Prostate gland (tissue), 2 donors: ENCODE data around the gene COX14. TPM values are rescaled to one million over a fixed set of nuclear protein-coding genes. Genes with fewer than 3 reads are reported as not detected.

Source experiments
- DNase-seq: peaks from one replicate; pipeline ENCODE4 v3.0.0-alpha.2; 2019; ENCODE audit warnings: low spot score
- H3K27ac ChIP-seq, 2 donors: fragments of 200-600 bp; sonication (generic); 2 replicates each; pipeline ENCODE4 v1.5.1; 2017 to 2019
- H3K27me3 ChIP-seq: fragments of 200-600 bp; sonication (generic); replicated peaks from 2 replicates; pipeline ENCODE4 v1.5.1; 2019; ENCODE audit not compliant: insufficient read depth
- H3K36me3 ChIP-seq, 2 donors: fragments of 200-600 bp; sonication (generic); 1 replicate in 1 of 2; 2 replicates in 1 of 2; pipeline versions ENCODE4 v1.5.1 to v1.8.1; 2017 to 2019
- H3K4me1 ChIP-seq: fragments of 200-600 bp; sonication (generic); replicated peaks from 2 replicates; pipeline ENCODE4 v1.5.1; 2019
- H3K4me3 ChIP-seq, 2 donors: fragments of 200-600 bp; sonication (generic); 2 replicates each; pipeline ENCODE4 v1.5.1; 2017 to 2019
- H3K9me3 ChIP-seq: fragments of 200-600 bp; sonication (generic); 2 replicates; pipeline ENCODE4 v1.5.1; 2017
- CTCF ChIP-seq, 4 experiments: fragments of 200-600 bp in 2 of 4; fragments of 450-650 bp in 2 of 4; sonication (generic) in 2 of 4; IDR thresholded peaks; 1 replicate in 3 of 4; 2 replicates in 1 of 4; pipeline ENCODE4 v1.5.1; 2016 to 2019; ENCODE audit warnings: antibody characterized with exemption in 4 of 4, mild to moderate bottlenecking in 2 of 4, moderate library complexity in 2 of 4
- POLR2A ChIP-seq: fragments of 450-650 bp; IDR thresholded peaks from one replicate; pipeline ENCODE4 v1.6.1; 2016; ENCODE audit warnings: antibody characterized with exemption, mild to moderate bottlenecking
- POLR2AphosphoS5 ChIP-seq: sonication (generic); formaldehyde crosslinking; IDR thresholded peaks from one replicate; pipeline ENCODE4 v1.6.1; 2017; ENCODE audit warnings: antibody characterized with exemption
- WGBS: methylation state at CpG from one replicate; pipeline ENCODE4 v1.1.5; 2018; 5-methylcytosine and 5-hydroxymethylcytosine counted together
- intact Hi-C: fragments of 100-400 bp; cut with DNase I; formaldehyde crosslinking; loops from one replicate; pipeline ENCODE4 v1.14.2; 2022
- total RNA-seq, 2 donors: library from RNA; depleted of rRNA; stranded (reverse); fragments of >200 nt; gene quantifications; one replicate each; pipeline ENCODE4 v1.1.0, GENCODE V29; 2016

The COX14 gene
- total RNA-seq, 2 donors from 2014 or later, result 59.9 to 84.6 TPM

- Histone ChIP-seq H3K4me1 (no peaks in the 10 kb centered on the region), H3K27me3 (no peaks in the 10 kb centered on the region), H3K27ac (no peak overlapping the region), H3K36me3 (no peaks in the 10 kb centered on the region), H3K4me3 (no peak overlapping the region), H3K9me3 (no peaks in the 10 kb centered on the region)
- intact Hi-C loops, result no loop called here
- DNase-seq, result no peak
- 86% methylated on average over 2 of the region's 2 CpGs for WGBS
- TF ChIP-seq POLR2AphosphoS5 (no peak), CTCF (IDR thresholded peaks at IDR 0.05) (no peak)
Observed at GRCh38 chr12:50123203-50123602, 11.2 kb downstream of the COX14 start.

DNA sequence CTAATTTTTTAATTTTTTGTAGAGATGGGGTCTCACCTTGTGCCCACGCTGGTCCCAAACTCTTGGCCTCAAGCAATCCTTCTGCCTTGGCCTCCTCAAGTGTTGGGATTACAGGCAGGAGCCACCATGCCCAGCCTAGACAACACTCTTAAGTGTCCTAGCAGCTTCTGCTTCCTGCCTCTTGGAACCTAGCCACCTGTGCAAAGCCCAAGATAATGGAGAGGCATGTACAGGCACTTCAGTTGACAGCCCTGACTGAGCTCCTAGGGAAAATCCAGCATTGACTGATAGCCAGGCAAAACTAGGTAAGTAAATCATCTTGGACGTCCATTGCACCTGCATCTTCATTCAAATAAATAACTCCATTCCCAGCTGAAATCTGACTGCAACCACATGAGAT is 15.5 kb downstream of the COX14 start:
- H3K27ac ChIP-seq, result no peak overlapping the region
- no peaks in the 10 kb centered on the region for H3K27me3 ChIP-seq
- H3K9me3 ChIP-seq, result no peaks in the 10 kb centered on the region
- DNase-seq, result no peak
- no peaks in the 10 kb centered on the region for H3K4me1 ChIP-seq
- intact Hi-C loops, result no loop called here
- H3K4me3 ChIP-seq, result no peak overlapping the region
- 53% methylated on average over 2 of the region's 2 CpGs for WGBS
- TF ChIP-seq CTCF (IDR thresholded peaks at IDR 0.05) (no peak), POLR2AphosphoS5 (no peak)
- no peaks in the 10 kb centered on the region for H3K36me3 ChIP-seq

DNA sequence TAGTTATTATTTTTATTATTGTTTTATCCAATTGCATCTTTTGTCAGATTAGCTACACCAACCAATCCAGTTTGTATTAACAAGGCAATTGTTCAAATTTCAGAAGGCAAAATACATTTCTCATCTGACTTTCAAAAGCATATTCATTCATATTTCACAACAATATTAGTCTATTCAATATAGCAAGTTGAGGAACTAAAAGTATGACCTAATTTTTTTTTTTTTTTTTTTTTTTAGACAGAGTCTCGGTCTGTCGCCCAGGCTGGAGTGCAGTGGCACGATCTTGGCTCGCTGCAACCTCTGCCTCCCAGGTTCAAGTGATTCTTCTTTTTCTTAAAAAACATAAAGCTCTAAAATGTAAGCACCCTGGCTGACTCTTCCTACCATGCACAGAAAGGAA is 17.3 kb downstream of the COX14 start:
- no peak for DNase-seq

GRCh38 chr12:50132505-50133135 is 20.6 kb downstream of the COX14 start:
- Histone ChIP-seq H3K9me3 (no peaks in the 10 kb centered on the region), H3K27me3 (no peaks in the 10 kb centered on the region), H3K4me3 (no peak overlapping the region), H3K36me3 (no peaks in the 10 kb centered on the region), H3K27ac (no peak overlapping the region), H3K4me1 (no peaks in the 10 kb centered on the region)
- 73% methylated on average over 2 of the region's 2 CpGs for WGBS
- TF ChIP-seq CTCF (IDR thresholded peaks at IDR 0.05) (peak in 3 of 4 experiments; percentile 18 to 65 (median 42)), POLR2AphosphoS5 (no peak), POLR2A (no peak)
- DNase-seq, result no peak
- intact Hi-C loops, result no loop called here

More for the DNA sequence above, 17.3 kb downstream of the COX14 start:
- WGBS, result 80% methylated on average over 4 of the region's 4 CpGs
- Histone ChIP-seq H3K27me3 (no peaks in the 10 kb centered on the region), H3K4me3 (no peak overlapping the region), H3K9me3 (no peaks in the 10 kb centered on the region), H3K4me1 (no peaks in the 10 kb centered on the region), H3K36me3 (no peaks in the 10 kb centered on the region), H3K27ac (no peak overlapping the region)
- intact Hi-C loops, result no loop called here
- TF ChIP-seq POLR2A (no peak), POLR2AphosphoS5 (no peak), CTCF (IDR thresholded peaks at IDR 0.05) (no peak)

GRCh38 chr12:50142993-50143392 is 31.0 kb downstream of the COX14 start:
- Histone ChIP-seq H3K27ac (no peak overlapping the region), H3K4me1 (no peaks in the 10 kb centered on the region), H3K36me3 (no peaks in the 10 kb centered on the region), H3K27me3 (no peaks in the 10 kb centered on the region), H3K9me3 (no peaks in the 10 kb centered on the region), H3K4me3 (no peak overlapping the region)
- intact Hi-C loops, result no loop called here
- WGBS, result 90% methylated on average over 8 of the region's 8 CpGs
- no peak for TF ChIP-seq CTCF (IDR thresholded peaks at IDR 0.05)
- TF ChIP-seq POLR2AphosphoS5, result no peak
- no peak for TF ChIP-seq POLR2A
- DNase-seq, result no peak
